Glutamatergic neuron (in vitro differentiated cells): ENCODE results near the gene P3H2. TPM values are rescaled to one million over a fixed set of nuclear protein-coding genes. Genes with fewer than 3 reads are reported as not detected.

Experiments
- DNase-seq: peaks from one replicate; pipeline ENCODE4 v3.0.0; 2022
- H3K27ac Mint-ChIP-seq: one replicate; pipeline ENCODE4 v1.8.0; 2020; ENCODE audit warnings: mild to moderate bottlenecking, mixed read lengths, inconsistent platforms; ENCODE audit not compliant: unreplicated experiment
- H3K27me3 Mint-ChIP-seq: one replicate; pipeline ENCODE4 v1.8.0; 2020; ENCODE audit warnings: mild to moderate bottlenecking, moderate library complexity, mixed read lengths, inconsistent platforms; ENCODE audit not compliant: unreplicated experiment
- H3K36me3 Mint-ChIP-seq: one replicate; pipeline ENCODE4 v1.8.0; 2020; ENCODE audit warnings: mild to moderate bottlenecking, mixed read lengths, inconsistent platforms; ENCODE audit not compliant: unreplicated experiment
- H3K4me1 Mint-ChIP-seq: one replicate; pipeline ENCODE4 v1.8.0; 2020; ENCODE audit warnings: mild to moderate bottlenecking, low read depth, mixed read lengths, inconsistent platforms; ENCODE audit not compliant: unreplicated experiment
- H3K4me3 Mint-ChIP-seq: one replicate; pipeline ENCODE4 v1.8.0; 2020; ENCODE audit warnings: mild to moderate bottlenecking, mixed read lengths, inconsistent platforms; ENCODE audit not compliant: unreplicated experiment
- H3K9me3 Mint-ChIP-seq: one replicate; pipeline ENCODE4 v1.8.0; 2020; ENCODE audit warnings: mild to moderate bottlenecking, moderate library complexity, mixed read lengths, inconsistent platforms; ENCODE audit not compliant: unreplicated experiment
- CTCF ChIP-seq: fragments of 200-600 bp; sonication (generic); IDR thresholded peaks from one replicate; pipeline ENCODE4 v1.5.0; 2021; ENCODE audit not compliant: partially characterized antibody, unreplicated experiment
- total RNA-seq: library from RNA; stranded (reverse); fragmentation: NEBNext Ultra II Directional; extraction: Animal tissue kit (Norgen Biotek cat#: 25700); gene quantifications from one replicate; pipeline ENCODE4 v1.2.1, GENCODE V29; 2021; ENCODE audit not compliant: unreplicated experiment

The P3H2 gene
- total RNA-seq, 1 donor from 2014 or later = 28.6 TPM

GRCh38 chr3:190121061-190121377, 322 bp upstream of the P3H2 start:
- Mint-ChIP-seq H3K36me3 (no peaks in the 10 kb centered on the region), H3K9me3 (no peaks in the 10 kb centered on the region)

DNA sequence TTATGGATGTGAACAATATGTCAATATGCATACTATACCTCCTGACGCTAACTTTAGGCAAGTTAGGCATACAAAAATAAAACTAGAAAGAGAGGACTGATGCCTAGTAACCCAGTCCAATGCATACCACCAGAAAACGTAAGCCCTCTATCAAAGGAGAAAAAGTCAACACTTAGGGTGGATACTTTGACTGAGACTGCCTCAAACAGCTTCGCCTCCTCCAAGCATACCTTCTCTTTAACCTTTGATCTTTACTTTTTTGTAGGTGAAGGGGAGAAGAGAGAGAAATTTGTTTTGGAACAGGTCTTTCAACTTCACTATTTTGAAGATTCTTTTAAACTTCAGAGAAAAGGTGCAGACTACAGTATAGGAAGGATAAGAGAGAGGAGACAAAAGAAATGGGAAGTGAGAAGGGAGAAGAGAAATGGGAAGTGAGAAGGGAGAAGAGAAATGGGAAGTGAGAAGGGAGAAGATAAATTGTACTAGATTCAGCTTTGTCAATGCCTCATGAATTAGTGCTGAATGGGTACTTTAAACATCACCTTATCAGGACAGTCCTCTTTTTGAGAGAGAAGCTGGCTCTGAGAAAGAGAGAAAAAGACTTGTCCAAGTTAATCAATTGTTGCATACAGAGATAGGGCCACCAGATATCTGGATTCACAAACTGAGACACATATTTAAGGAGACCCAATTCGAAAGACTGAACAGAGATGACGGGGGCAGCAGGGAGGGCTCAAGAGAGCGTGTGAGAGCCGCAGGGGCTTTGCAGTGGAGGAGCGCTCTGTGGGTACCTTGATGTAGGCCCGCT, 1.0 kb downstream of the P3H2 start:
- H3K27ac Mint-ChIP-seq = no peak overlapping the region
- H3K36me3 Mint-ChIP-seq = no peaks in the 10 kb centered on the region
- no peaks in the 10 kb centered on the region for H3K4me1 Mint-ChIP-seq
- no peak for DNase-seq
- TF ChIP-seq CTCF = no peak
- H3K4me3 Mint-ChIP-seq = peak overlapping the region; percentile 84
- no peaks in the 10 kb centered on the region for H3K9me3 Mint-ChIP-seq
- H3K27me3 Mint-ChIP-seq = peaks cover 6% of the 10 kb centered on the region

More at GRCh38 chr3:190121061-190121377, 322 bp upstream of the P3H2 start:
- Mint-ChIP-seq H3K4me3 (peak overlapping the region; percentile 78), H3K27me3 (peaks cover 6% of the 10 kb centered on the region), H3K4me1 (no peaks in the 10 kb centered on the region), H3K27ac (no peak overlapping the region)
- DNase-seq = no peak
- TF ChIP-seq CTCF = no peak

DNA sequence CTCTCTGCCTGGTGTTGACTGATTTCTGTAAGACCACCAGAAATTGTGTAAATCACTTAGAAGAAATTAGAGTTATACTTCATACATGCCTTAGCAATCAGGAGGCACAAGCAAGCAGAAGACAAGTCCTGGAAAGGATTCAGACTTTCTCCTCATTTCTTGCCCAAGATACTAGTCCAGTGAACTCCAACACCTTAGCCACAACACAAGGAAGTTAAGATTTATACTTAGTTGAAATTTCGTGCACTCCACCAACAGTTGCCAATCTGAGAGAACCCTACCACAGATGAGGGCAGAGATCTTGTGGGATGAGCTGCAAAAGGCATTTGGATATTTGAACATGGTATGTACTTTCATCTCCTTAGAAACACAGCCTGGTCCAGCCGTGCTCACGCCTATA, 2.3 kb downstream of the P3H2 start:
- Mint-ChIP-seq H3K27ac (no peak overlapping the region), H3K9me3 (peaks cover under 1% of the 10 kb centered on the region), H3K27me3 (peaks cover 6% of the 10 kb centered on the region), H3K36me3 (no peaks in the 10 kb centered on the region), H3K4me1 (no peaks in the 10 kb centered on the region), H3K4me3 (no peak overlapping the region)
- no peak for DNase-seq
- no peak for TF ChIP-seq CTCF

GRCh38 chr3:190117981-190118380, 2.7 kb downstream of the P3H2 start:
- no peak overlapping the region for H3K27ac Mint-ChIP-seq
- no peak overlapping the region for H3K4me3 Mint-ChIP-seq

More at GRCh38 chr3:190117981-190118380, 2.7 kb downstream of the P3H2 start:
- Mint-ChIP-seq H3K4me1 (no peaks in the 10 kb centered on the region), H3K36me3 (no peaks in the 10 kb centered on the region), H3K9me3 (peaks cover 1% of the 10 kb centered on the region), H3K27me3 (peaks cover 6% of the 10 kb centered on the region)
- no peak for DNase-seq
- TF ChIP-seq CTCF = no peak
